ENCODE measurements around the gene ADISSP. TPM values are rescaled to one million over a fixed set of nuclear protein-coding genes. Genes with fewer than 3 reads are reported as not detected.

The ADISSP gene
- total RNA-seq, 1 donor = 15.5 TPM

- Histone ChIP-seq H3K4me1 (ENCODE audit: insufficient read depth, low read length) (peaks cover 32% of the 10 kb centered on the region), H3K9me3 (ENCODE audit: low read depth, low read length) (no peaks in the 10 kb centered on the region), H3K27me3 (ENCODE audit: insufficient read depth, low read length) (no peaks in the 10 kb centered on the region), H3K4me3 (ENCODE audit: low read length) (no peak overlapping the region)
Observed at GRCh38 chr20:3755814-3756480, 11.6 kb downstream of the ADISSP start.

DNA sequence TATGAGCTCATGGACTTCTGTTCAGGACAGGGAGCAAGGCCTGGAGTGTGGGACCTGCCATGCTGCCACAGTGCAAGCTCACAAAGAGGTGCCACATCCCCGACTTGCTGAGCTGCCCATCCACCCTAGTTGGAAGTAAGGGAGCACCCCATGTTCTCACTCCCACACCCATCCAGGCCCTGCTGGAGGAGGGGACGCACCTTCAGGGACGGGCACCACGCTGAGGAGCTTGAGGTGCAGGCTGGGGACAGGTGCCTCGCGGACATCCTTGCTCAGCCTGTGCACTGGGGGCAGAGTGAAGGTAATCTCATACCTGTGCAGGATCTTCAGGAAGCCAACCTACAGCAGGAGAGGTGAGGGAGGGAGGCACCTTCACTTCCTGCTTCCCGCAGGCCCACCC is 12.3 kb downstream of the ADISSP start:
- H3K4me1 ChIP-seq (ENCODE audit: insufficient read depth, low read length) = peaks cover 32% of the 10 kb centered on the region
- no peaks in the 10 kb centered on the region for H3K27me3 ChIP-seq (ENCODE audit: insufficient read depth, low read length)
- H3K4me3 ChIP-seq (ENCODE audit: low read length) = no peak overlapping the region
- H3K9me3 ChIP-seq (ENCODE audit: low read depth, low read length) = no peaks in the 10 kb centered on the region

DNA sequence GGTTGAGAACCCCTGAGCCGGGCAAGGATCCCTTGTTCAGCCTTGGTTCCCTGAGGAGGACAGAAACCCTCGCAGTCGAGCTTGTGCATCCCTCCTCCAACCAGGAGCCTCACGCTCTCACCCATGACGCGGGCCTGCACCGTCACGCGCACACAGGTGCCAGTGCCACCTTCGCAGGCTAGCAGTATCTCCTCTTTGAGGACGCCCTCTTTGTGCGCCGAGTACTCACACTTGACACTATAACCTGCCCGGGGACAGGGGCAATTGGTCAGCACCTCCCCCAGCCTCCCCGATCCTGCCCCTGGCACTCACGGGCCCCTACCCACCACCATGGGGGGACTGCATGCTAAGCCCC is 13.3 kb downstream of the ADISSP start:
- Histone ChIP-seq H3K27me3 (ENCODE audit: insufficient read depth, low read length) (no peaks in the 10 kb centered on the region), H3K4me3 (ENCODE audit: low read length) (no peak overlapping the region)

GRCh38 chr20:3753501-3754275 is 13.9 kb downstream of the ADISSP start:
- H3K27me3 ChIP-seq (ENCODE audit: insufficient read depth, low read length) = no peaks in the 10 kb centered on the region
- H3K4me1 ChIP-seq (ENCODE audit: insufficient read depth, low read length) = peaks cover 32% of the 10 kb centered on the region
- no peaks in the 10 kb centered on the region for H3K9me3 ChIP-seq (ENCODE audit: low read depth, low read length)
- H3K4me3 ChIP-seq (ENCODE audit: low read length) = no peak overlapping the region

More for the DNA sequence above, 13.3 kb downstream of the ADISSP start:
- no peaks in the 10 kb centered on the region for H3K9me3 ChIP-seq (ENCODE audit: low read depth, low read length)
- peaks cover 32% of the 10 kb centered on the region for H3K4me1 ChIP-seq (ENCODE audit: insufficient read depth, low read length)

GRCh38 chr20:3753098-3753497 is 14.5 kb downstream of the ADISSP start:
- H3K27me3 ChIP-seq (ENCODE audit: insufficient read depth, low read length) = no peaks in the 10 kb centered on the region
- H3K4me3 ChIP-seq (ENCODE audit: low read length) = no peak overlapping the region
- H3K9me3 ChIP-seq (ENCODE audit: low read depth, low read length) = no peaks in the 10 kb centered on the region
- peaks cover 32% of the 10 kb centered on the region for H3K4me1 ChIP-seq (ENCODE audit: insufficient read depth, low read length)

- peaks cover 25% of the 10 kb centered on the region for H3K4me1 ChIP-seq (ENCODE audit: insufficient read depth, low read length)
- H3K4me3 ChIP-seq (ENCODE audit: low read length) = no peak overlapping the region
- no peaks in the 10 kb centered on the region for H3K27me3 ChIP-seq (ENCODE audit: insufficient read depth, low read length)
- H3K9me3 ChIP-seq (ENCODE audit: low read depth, low read length) = no peaks in the 10 kb centered on the region
Observed at GRCh38 chr20:3752386-3752759, 15.2 kb downstream of the ADISSP start.

DNA sequence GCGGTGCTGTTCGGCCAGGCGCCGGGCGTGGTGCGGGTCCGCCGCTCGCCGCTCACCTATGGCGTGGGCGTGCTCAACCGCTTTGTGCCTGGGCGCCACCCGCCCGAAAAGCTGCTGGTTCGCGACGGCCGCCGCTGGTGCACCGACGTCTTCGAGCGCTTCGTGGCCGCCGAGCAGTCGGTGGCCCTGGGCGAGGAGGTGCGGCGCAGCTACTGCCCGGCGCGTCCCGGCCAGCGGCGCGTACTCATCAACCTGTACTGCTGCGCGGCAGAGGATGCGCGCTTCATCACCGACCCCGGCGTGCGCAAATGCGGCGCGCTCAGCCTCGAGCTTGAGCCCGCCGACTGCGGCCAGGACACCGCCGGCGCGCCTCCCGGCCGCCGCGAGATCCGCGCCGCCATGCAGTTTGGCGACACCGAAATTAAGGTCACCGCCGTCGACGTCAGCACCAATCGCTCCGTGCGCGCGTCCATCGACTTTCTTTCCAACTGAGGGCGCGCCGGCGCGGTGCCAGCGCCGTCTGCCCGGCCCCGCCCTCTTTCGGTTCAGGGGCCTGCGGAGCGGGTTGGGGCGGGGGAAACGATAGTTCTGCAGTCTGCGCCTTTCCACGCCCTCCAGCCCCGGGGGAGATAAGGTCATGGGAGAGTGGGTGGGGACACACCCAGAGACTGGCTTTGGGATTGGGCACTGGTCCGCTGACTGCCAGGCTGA is 15.7 kb downstream of the ADISSP start:
- H3K4me3 ChIP-seq (ENCODE audit: low read length) = peak overlapping the region; percentile 28
- peaks cover 19% of the 10 kb centered on the region for H3K4me1 ChIP-seq (ENCODE audit: insufficient read depth, low read length)

GRCh38 chr20:3751305-3751674 is 16.3 kb downstream of the ADISSP start:
- H3K4me3 ChIP-seq (ENCODE audit: low read length) = no peak overlapping the region

More for the DNA sequence above, 15.7 kb downstream of the ADISSP start:
- Histone ChIP-seq H3K27me3 (ENCODE audit: insufficient read depth, low read length) (no peaks in the 10 kb centered on the region), H3K9me3 (ENCODE audit: low read depth, low read length) (no peaks in the 10 kb centered on the region)

DNA sequence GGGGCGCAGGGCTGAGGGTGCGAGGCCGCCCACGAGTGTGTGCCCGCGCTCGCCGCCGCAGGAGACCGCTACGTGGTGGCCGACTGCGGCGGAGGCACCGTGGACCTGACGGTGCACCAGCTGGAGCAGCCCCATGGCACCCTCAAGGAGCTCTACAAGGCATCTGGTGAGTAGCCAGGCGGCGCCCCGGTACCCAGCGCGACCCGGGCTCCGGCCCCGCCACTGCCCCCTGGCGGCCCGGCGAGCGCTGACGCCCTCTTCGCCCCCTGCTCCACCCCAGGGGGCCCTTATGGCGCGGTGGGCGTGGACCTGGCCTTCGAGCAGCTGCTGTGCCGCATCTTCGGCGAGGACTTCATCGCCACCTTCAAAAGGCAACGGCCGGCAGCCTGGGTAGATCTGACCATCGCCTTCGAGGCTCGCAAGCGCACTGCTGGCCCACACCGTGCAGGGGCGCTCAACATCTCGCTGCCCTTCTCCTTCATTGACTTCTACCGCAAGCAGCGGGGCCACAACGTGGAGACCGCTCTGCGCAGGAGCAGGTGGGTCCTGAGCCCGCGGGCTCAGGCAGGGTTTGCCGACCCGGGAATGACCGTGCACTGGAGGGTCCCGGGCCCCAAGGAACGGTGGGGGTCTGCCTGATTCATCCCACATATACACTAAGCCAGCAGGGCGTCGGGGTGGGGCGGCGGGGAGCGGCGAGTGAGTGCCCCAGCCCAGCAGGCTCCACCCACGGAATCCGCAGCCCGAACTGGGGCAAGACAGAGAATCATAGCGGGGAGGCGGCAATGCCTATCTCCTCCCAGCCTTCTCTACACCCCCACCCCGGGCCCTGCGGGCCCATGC is 17.6 kb downstream of the ADISSP start:
- no peaks in the 10 kb centered on the region for H3K9me3 ChIP-seq (ENCODE audit: low read depth, low read length)
- H3K4me3 ChIP-seq (ENCODE audit: low read length) = no peak overlapping the region
- no peaks in the 10 kb centered on the region for H3K27me3 ChIP-seq (ENCODE audit: insufficient read depth, low read length)
- H3K4me1 ChIP-seq (ENCODE audit: insufficient read depth, low read length) = peaks cover 16% of the 10 kb centered on the region

More at GRCh38 chr20:3751305-3751674, 16.3 kb downstream of the ADISSP start:
- H3K4me1 ChIP-seq (ENCODE audit: insufficient read depth, low read length) = peaks cover 16% of the 10 kb centered on the region
- no peaks in the 10 kb centered on the region for H3K9me3 ChIP-seq (ENCODE audit: low read depth, low read length)
- H3K27me3 ChIP-seq (ENCODE audit: insufficient read depth, low read length) = no peaks in the 10 kb centered on the region

GRCh38 chr20:3749087-3749688 is 18.4 kb downstream of the ADISSP start:
- no peak overlapping the region for H3K4me3 ChIP-seq (ENCODE audit: low read length)
- H3K27me3 ChIP-seq (ENCODE audit: insufficient read depth, low read length) = peaks cover 2% of the 10 kb centered on the region
- H3K4me1 ChIP-seq (ENCODE audit: insufficient read depth, low read length) = peaks cover 21% of the 10 kb centered on the region

DNA sequence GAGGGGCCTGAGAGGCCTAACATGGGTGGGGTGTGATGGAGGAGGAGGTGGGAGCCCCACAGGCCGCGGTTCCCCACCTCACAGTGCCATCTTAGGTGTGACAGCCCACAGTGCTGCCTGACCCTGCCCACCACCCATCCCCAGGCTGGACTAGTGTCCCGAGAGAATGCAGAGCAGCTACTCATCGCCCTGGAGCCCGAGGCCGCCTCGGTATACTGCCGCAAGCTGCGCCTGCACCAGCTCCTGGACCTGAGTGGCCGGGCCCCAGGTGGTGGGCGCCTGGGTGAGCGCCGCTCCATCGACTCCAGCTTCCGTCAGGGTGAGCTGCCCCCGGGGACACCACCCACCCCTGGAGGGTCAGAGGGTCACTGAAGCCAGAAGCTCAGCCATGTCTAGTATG is 19.5 kb downstream of the ADISSP start:
- peaks cover 21% of the 10 kb centered on the region for H3K4me1 ChIP-seq (ENCODE audit: insufficient read depth, low read length)
- no peak overlapping the region for H3K4me3 ChIP-seq (ENCODE audit: low read length)
- no peaks in the 10 kb centered on the region for H3K9me3 ChIP-seq (ENCODE audit: low read depth, low read length)
- H3K27me3 ChIP-seq (ENCODE audit: insufficient read depth, low read length) = peaks cover 3% of the 10 kb centered on the region

More at GRCh38 chr20:3749087-3749688, 18.4 kb downstream of the ADISSP start:
- H3K9me3 ChIP-seq (ENCODE audit: low read depth, low read length) = no peaks in the 10 kb centered on the region

DNA sequence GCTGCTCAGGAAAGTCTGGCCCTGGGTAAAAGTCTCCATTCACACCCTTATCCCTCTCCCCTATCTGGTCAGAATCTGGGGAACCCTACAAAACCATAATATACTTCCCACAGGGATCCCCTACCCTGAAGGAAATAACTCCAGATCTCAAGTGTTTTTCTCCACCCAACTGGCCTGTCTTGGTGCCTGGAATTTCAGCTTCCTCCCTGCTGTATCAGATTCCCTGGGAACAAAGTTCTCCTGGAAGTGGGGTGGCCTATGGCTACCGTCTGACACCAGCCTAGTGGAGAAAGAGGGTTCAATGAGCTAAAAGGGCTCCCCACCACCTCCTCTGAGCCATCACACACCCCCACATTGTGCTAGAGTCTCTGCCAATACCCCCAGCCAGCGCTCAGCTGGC is 20.1 kb downstream of the ADISSP start:
- Histone ChIP-seq H3K4me1 (ENCODE audit: insufficient read depth, low read length) (peaks cover 17% of the 10 kb centered on the region), H3K27me3 (ENCODE audit: insufficient read depth, low read length) (peaks cover 3% of the 10 kb centered on the region), H3K9me3 (ENCODE audit: low read depth, low read length) (no peaks in the 10 kb centered on the region), H3K4me3 (ENCODE audit: low read length) (no peak overlapping the region)

DNA sequence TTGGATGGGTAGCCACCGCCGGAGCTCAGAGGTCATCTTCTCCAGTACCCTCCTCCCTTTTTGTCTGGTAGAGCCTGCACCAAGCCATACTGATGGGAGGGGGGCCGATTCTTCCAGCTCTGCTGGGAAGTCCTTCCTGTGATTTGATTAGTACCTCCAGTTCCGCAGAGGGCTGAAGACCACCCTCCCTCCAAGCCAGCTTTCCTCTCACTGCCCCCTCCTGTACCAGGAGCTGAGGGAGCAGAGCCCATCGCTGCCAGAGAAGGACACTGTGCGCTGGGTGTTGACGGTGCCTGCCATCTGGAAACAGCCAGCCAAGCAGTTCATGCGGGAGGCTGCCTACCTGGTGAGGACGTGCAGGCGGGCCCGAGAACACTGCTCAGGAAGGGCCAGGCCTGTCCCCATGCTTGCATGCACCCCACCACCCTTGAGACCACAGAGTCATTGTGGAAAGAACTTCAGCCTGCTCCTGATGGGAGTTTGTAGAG is 21.8 kb downstream of the ADISSP start:
- Histone ChIP-seq H3K9me3 (ENCODE audit: low read depth, low read length) (no peaks in the 10 kb centered on the region), H3K4me1 (ENCODE audit: insufficient read depth, low read length) (peaks cover 5% of the 10 kb centered on the region), H3K27me3 (ENCODE audit: insufficient read depth, low read length) (peaks cover 3% of the 10 kb centered on the region), H3K4me3 (ENCODE audit: low read length) (no peak overlapping the region)

Data from mononuclear cell (primary cell).